Activated CD4-positive, alpha-beta T cell treated with anti-CD3 and anti-CD28 coated beads, Interleukin-2, amount 10 ng/mL, durations not matched to agents 24 days and 14 days (primary cell): ENCODE data around the gene MPO. TPM values are rescaled to one million over a fixed set of nuclear protein-coding genes. Genes with fewer than 3 reads are reported as not detected.

ENCODE experiments used
- DNase-seq: peaks from one replicate; pipeline ENCODE4 v3.0.0; 2022
- H3K27ac Mint-ChIP-seq: one replicate; pipeline ENCODE4 v1.8.0; 2022; ENCODE audit warnings: mild to moderate bottlenecking, mixed read lengths
- H3K27me3 Mint-ChIP-seq: one replicate; pipeline ENCODE4 v1.8.0; 2022; ENCODE audit warnings: mixed read lengths
- H3K36me3 Mint-ChIP-seq: one replicate; pipeline ENCODE4 v1.8.0; 2022; ENCODE audit warnings: low read depth, mild to moderate bottlenecking, mixed read lengths
- H3K4me1 Mint-ChIP-seq: one replicate; pipeline ENCODE4 v1.8.0; 2021; ENCODE audit warnings: mixed read lengths
- H3K4me3 Mint-ChIP-seq: one replicate; pipeline ENCODE4 v1.8.0; 2022; ENCODE audit warnings: mild to moderate bottlenecking, moderate library complexity, mixed read lengths
- H3K9me3 Mint-ChIP-seq: one replicate; pipeline ENCODE4 v1.8.0; 2021; ENCODE audit warnings: mixed read lengths
- intact Hi-C: fragments of 100-400 bp; cut with micrococcal nuclease; formaldehyde crosslinking; loops from one replicate; pipeline ENCODE4 v1.15.1; 2023
- total RNA-seq: library from RNA; stranded (reverse); gene quantifications from 2 replicates; pipeline ENCODE4 v1.2.3, GENCODE V29; 2022

MPO gene
- total RNA-seq, 1 donor from 2014 or later = not detected

DNA sequence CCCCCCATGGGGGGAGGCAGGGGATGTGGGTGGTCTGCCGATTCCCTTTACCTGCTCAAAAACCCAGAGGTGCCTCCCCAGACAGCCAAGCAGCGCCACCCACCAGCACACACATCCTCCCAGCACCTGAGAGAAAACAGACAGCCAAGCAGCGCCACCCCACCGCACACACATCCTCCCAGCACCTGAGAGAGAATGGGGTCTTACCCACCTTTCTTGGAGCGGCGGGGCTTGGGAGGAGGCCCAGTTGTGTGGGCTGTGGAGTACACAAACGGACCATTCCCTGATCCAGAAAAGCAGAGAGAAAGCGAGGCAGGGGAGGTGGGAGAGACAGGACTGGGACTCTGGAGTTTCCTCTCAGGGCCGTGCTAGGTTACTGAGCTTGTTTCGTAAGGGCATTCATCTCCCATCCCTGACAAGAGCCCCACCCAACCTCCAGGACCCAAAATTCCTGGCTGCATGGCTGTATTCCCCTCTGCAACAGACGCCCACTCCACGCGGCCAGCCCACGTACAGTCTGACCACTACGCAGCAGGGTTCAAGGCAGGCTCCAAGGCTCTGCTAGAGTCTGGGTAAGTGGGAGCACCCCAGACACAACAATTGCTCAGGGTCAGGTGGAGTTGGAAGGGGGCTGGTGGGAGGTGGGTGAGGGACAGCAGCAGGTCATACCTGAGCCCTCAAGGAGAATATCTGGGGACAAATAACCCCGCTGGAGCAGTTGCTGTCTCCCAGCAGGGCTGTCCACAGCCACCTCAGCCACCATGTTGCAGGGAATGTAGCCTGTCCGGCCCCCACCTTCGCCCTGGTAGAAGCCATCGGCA, 25.6 kb upstream of the MPO start:
- H3K4me3 Mint-ChIP-seq = no peak overlapping the region
- no peaks in the 10 kb centered on the region for H3K9me3 Mint-ChIP-seq
- no peak for DNase-seq
- intact Hi-C loops = no loop called here
- peaks cover 26% of the 10 kb centered on the region for H3K36me3 Mint-ChIP-seq
- H3K4me1 Mint-ChIP-seq = no peaks in the 10 kb centered on the region
- no peaks in the 10 kb centered on the region for H3K27me3 Mint-ChIP-seq
- H3K27ac Mint-ChIP-seq = no peak overlapping the region

- Mint-ChIP-seq H3K27ac (no peak overlapping the region), H3K36me3 (peaks cover 24% of the 10 kb centered on the region), H3K9me3 (no peaks in the 10 kb centered on the region), H3K27me3 (no peaks in the 10 kb centered on the region), H3K4me3 (no peak overlapping the region), H3K4me1 (peaks cover 2% of the 10 kb centered on the region)
- no peak for DNase-seq
- intact Hi-C loops = no loop called here
These were observed 24.9 kb upstream of the MPO start for GRCh38 chr17:58305626-58306025.

GRCh38 chr17:58304750-58305486, 24.2 kb upstream of the MPO start:
- no peak overlapping the region for H3K4me3 Mint-ChIP-seq
- peaks cover 2% of the 10 kb centered on the region for H3K4me1 Mint-ChIP-seq
- peaks cover 22% of the 10 kb centered on the region for H3K36me3 Mint-ChIP-seq
- intact Hi-C loops = loop anchor here (1.0 kb wide), 1 partner anchor 142 kb away; no protein-coding TSS in a partner anchor
- no peak overlapping the region for H3K27ac Mint-ChIP-seq
- no peaks in the 10 kb centered on the region for H3K27me3 Mint-ChIP-seq
- no peaks in the 10 kb centered on the region for H3K9me3 Mint-ChIP-seq
- DNase-seq = peak; percentile 57

DNA sequence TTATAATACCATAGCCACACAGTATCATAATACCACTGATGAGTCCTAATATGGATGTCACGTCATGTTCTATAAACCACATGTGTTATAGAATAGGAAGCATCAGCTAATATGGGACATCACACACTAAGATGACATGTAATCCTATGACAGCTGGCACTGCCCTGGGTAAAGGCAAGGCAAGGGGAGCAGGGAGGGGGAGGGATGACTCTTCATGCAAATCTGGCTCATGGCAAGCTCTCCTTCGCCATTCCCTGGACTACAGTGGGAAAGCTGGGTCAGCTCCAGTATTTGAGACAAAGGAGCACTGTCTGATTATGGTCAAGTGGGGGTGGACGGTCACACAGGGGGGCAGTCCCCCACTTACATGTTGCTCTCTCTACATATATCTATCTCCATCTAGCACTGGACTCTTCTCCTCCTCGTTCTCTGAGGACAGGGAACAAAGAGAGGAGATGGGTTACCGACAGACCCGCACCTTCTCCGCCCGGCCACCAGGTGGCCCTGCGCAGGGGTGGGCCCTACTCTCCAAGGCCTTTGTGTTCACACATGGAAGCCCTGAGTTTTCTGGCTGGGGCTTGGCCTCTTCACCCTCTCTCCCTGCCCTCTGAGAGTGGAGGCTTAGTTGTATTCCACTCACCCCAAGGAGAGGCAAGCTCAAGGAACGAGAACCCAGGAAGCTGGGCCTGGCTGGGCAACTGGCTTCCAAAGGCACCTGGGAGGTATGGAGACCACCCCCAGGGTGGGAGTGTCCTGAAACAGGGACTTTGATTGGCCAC, 23.4 kb upstream of the MPO start:
- Mint-ChIP-seq H3K4me1 (peaks cover 2% of the 10 kb centered on the region), H3K27ac (no peak overlapping the region), H3K36me3 (peaks cover 20% of the 10 kb centered on the region), H3K4me3 (no peak overlapping the region), H3K9me3 (no peaks in the 10 kb centered on the region), H3K27me3 (no peaks in the 10 kb centered on the region)
- peak; percentile 90 for DNase-seq
- intact Hi-C loops = loop anchor here (1.0 kb wide), 1 partner anchor 143 kb away; no protein-coding TSS in a partner anchor

GRCh38 chr17:58302919-58303585, 22.3 kb upstream of the MPO start:
- no peak overlapping the region for H3K4me3 Mint-ChIP-seq
- H3K36me3 Mint-ChIP-seq = peaks cover 20% of the 10 kb centered on the region
- no peak overlapping the region for H3K27ac Mint-ChIP-seq
- intact Hi-C loops = no loop called here
- H3K4me1 Mint-ChIP-seq = peaks cover 2% of the 10 kb centered on the region
- H3K9me3 Mint-ChIP-seq = no peaks in the 10 kb centered on the region
- DNase-seq = no peak
- peaks cover 7% of the 10 kb centered on the region for H3K27me3 Mint-ChIP-seq

DNA sequence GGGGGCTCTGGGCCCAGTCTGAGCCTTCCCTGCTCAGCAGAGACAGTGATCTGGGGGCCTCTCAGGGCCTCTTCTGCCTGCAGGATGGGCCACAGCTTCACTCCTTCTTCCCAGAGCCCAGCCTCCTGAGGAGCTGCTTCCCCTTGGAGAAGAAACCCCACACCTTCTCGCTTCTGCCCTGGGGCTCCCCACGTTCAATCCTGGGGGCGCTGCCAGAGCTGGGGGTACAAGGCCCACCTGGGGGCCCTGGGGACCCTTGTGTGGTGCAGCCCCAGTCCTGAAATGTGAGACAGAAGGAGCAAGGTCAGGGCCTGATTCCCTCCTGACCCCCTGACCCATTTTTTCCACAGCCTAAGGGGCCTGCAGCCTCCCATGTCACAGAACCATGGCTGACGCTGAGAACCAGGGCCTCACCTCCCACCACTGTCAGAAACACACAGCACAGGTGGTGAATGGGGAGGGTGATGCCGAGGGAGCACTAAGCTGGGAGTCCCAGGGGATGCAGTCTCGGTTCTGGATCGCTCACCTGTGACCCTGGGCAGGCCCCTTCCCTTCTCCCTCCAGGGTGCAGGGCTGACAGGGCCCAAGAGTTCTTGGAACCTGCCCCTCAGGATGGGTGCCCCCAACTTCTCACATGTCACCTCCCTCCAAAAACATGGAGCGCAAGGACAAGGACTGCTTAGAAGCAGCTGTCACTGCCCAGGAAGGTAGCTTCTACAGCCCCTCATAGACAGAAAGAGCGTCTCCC, 21.6 kb upstream of the MPO start:
- Mint-ChIP-seq H3K36me3 (peaks cover 19% of the 10 kb centered on the region), H3K4me3 (no peak overlapping the region), H3K9me3 (no peaks in the 10 kb centered on the region), H3K27me3 (peaks cover 9% of the 10 kb centered on the region), H3K4me1 (peaks cover 2% of the 10 kb centered on the region), H3K27ac (no peak overlapping the region)
- intact Hi-C loops = no loop called here
- no peak for DNase-seq

DNA sequence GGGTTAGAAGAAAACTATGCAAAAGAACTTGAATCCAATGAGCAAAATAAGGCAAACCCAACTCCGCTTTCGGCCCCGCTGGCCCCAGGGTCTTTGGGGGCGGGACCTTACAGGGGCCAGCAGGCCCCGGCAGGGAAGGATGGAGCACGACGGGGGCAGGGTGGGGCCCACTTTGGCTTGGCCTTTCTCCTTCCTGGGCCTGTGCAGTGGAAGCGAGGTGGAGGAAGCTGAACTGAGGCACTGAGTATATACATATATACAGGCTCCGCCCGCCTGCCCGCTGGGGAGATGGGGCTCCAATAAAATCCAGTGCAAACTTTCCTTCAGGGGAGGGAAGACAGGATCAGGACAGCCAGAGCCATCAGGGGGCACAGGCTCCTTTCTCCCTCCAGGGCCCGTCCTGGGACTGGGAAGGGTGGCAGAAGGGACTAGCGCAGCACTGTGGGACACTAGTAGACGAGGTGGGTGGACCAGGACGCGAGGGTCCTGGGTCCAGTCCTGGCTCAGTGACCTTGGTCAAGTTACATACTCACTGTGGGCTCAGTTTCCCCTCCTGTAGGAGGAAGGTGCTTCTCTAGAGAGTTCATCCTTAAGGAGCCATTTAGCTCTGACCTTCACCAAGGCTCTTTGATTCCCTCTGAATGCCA, 20.9 kb upstream of the MPO start:
- Mint-ChIP-seq H3K36me3 (peaks cover 14% of the 10 kb centered on the region), H3K9me3 (no peaks in the 10 kb centered on the region), H3K4me1 (peaks cover 2% of the 10 kb centered on the region), H3K27ac (no peak overlapping the region), H3K27me3 (peaks cover 9% of the 10 kb centered on the region), H3K4me3 (no peak overlapping the region)
- intact Hi-C loops = no loop called here
- DNase-seq = no peak

- intact Hi-C loops = no loop called here
These were observed 19.6 kb upstream of the MPO start for GRCh38 chr17:58300336-58300735.

GRCh38 chr17:58294034-58294433, 13.3 kb upstream of the MPO start:
- intact Hi-C loops = no loop called here
- Mint-ChIP-seq H3K4me1 (no peaks in the 10 kb centered on the region), H3K36me3 (no peaks in the 10 kb centered on the region), H3K4me3 (no peak overlapping the region), H3K9me3 (no peaks in the 10 kb centered on the region), H3K27ac (no peak overlapping the region), H3K27me3 (peaks cover 48% of the 10 kb centered on the region)
- no peak for DNase-seq

More at GRCh38 chr17:58300336-58300735, 19.6 kb upstream of the MPO start:
- H3K27me3 Mint-ChIP-seq = peaks cover 9% of the 10 kb centered on the region
- peaks cover 2% of the 10 kb centered on the region for H3K4me1 Mint-ChIP-seq
- no peak overlapping the region for H3K27ac Mint-ChIP-seq
- H3K36me3 Mint-ChIP-seq = peaks cover 11% of the 10 kb centered on the region
- H3K9me3 Mint-ChIP-seq = no peaks in the 10 kb centered on the region
- no peak for DNase-seq
- no peak overlapping the region for H3K4me3 Mint-ChIP-seq

DNA sequence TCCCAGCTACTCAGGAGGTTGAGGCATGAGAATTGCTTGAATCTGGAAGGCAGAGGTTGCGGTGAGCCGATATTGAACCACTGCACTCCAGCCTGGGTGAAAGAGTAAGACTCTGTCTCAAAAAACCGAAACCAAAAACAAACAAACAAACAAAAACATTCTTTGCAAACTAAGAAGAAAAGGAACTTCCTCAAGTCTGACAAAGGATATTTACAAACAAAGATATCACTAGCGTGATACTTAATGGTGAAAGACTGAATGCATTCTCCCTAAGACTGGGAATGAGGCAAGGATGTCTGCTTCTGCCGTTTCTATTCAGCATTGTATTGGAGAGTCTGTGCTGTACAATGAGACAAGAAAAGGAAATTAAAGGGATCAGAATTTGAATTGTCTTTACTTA, 10.5 kb upstream of the MPO start:
- Mint-ChIP-seq H3K4me1 (no peaks in the 10 kb centered on the region), H3K4me3 (no peak overlapping the region), H3K36me3 (no peaks in the 10 kb centered on the region), H3K27ac (no peak overlapping the region), H3K27me3 (peaks cover 44% of the 10 kb centered on the region), H3K9me3 (no peaks in the 10 kb centered on the region)
- intact Hi-C loops = no loop called here
- no peak for DNase-seq

GRCh38 chr17:58289869-58290268, 9.1 kb upstream of the MPO start:
- H3K27ac Mint-ChIP-seq = no peak overlapping the region
- no peaks in the 10 kb centered on the region for H3K9me3 Mint-ChIP-seq
- no peak for DNase-seq
- H3K36me3 Mint-ChIP-seq = no peaks in the 10 kb centered on the region
- peaks cover 41% of the 10 kb centered on the region for H3K27me3 Mint-ChIP-seq
- intact Hi-C loops = no loop called here
- no peak overlapping the region for H3K4me3 Mint-ChIP-seq
- no peaks in the 10 kb centered on the region for H3K4me1 Mint-ChIP-seq

DNA sequence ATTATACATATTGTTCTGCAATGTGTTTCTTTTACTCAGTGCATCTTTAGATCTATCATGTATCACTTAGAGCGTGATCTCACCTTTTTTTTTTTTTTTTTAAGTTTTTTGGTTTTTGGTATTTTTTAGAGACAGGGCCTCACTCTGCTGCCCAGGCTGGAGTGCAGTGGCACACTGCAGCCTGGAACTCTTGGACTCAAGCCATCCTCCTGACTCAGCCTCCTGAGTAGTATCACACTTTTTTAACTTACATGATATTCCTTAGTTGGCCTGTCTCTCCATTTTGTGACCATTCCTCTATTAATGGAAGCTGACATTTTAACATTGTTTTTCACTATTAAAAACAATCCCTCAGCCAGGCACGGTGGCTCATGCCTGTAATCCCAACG, 4.7 kb upstream of the MPO start:
- Mint-ChIP-seq H3K36me3 (no peaks in the 10 kb centered on the region), H3K4me1 (no peaks in the 10 kb centered on the region), H3K9me3 (no peaks in the 10 kb centered on the region), H3K4me3 (no peak overlapping the region), H3K27me3 (peaks cover 18% of the 10 kb centered on the region), H3K27ac (no peak overlapping the region)
- DNase-seq = no peak
- intact Hi-C loops = no loop called here
